Measurements from ENCODE around the gene ST8SIA3. TPM values are rescaled to one million over a fixed set of nuclear protein-coding genes. Genes with fewer than 3 reads are reported as not detected.

ST8SIA3 gene
- total RNA-seq: 16.6 TPM

GRCh38 chr18:57352271-57352701 lies at the start of gene ST8SIA3:
Gene ST8SIA3, plus strand, starts transcription at chr18:57352557. Its CDS starts 290 bp downstream, at chr18:57352847.

Other genes starting within 250 kb of the ST8SIA3 start
- gene BOD1L2, start 205.5 kb upstream of the ST8SIA3 start, total RNA-seq: not detected
- 2.5 TPM for gene ONECUT2, start 82.8 kb downstream of the ST8SIA3 start, total RNA-seq
- gene FECH, start 234.1 kb downstream of the ST8SIA3 start, total RNA-seq: 20.7 TPM